ENCODE measurements around the gene IFI16.

DNA sequence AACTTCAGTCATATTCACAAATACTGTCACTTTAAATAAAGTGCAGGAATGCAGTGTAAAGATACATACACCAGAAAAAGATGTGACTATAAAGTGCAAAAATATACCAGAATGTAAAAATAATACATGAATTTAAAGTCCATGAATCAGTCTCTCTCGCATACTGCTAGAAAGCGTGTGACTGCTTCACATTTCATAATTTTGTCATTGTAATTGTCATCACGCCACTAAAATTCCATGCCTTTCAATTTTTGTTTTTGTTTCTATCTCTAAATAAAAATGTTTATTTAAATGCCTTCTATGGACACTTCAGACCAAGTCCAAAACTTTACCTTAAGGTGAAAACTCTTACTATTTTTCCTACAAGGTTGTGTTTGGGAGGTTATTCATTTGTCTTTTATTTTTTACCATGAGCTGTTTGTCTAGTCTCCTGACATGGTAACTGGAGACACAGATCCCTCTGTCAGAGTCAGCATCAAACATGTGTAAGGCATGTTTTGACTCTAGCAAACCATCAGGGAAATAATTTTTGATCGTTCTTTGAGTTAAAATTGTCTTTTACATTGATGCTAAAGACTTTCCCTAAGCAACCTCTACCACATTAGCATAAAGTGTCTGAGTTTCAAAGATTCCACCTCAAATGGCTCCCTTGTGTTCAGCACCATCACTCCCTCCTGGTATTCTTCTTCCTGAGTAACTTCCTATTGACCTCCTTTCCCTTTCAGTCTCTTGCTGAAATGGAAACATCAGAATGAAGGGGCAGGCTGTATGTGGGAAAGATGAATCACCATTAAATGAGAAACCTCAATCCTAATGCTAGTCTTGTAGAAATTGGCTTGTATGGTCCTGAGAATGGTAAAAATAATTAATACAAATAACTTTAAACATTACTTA, 80.8 kb downstream of the IFI16 start:
- TF ChIP-seq CTCF (IDR thresholded peaks at IDR 0.05) (no peak), POLR2A (IDR thresholded peaks at IDR 0.05) (no peak), POLR2AphosphoS5 (IDR thresholded peaks at IDR 0.05; ENCODE audit: insufficient read depth in 1 of 2, low read depth in 1 of 2) (no peak)

Measured in vagina (tissue), 2 donors.